PC-9 (cell line): ENCODE results near the gene ELL3. TPM values are rescaled to one million over a fixed set of nuclear protein-coding genes. Genes with fewer than 3 reads are reported as not detected.

Experiments used
- BruUV-seq: library from RNA; stranded (reverse); fragments of 400-500 nt; replicated peaks from 2 replicates; lab custom pipeline; 2021; lab: Mats Ljungman, UMichigan
- CTCF ChIA-PET: fragments of 300-600 bp; sonication (Branson Sonifier 250); formaldehyde crosslinking; loops from one replicate; lab custom pipeline; 2022; ENCODE audit warnings: antibody characterized with exemption; lab: Charles Lee
- POLR2A ChIA-PET: fragments of 300-600 bp; sonication (Branson Sonifier 250); formaldehyde crosslinking; loops from one replicate; lab custom pipeline; 2022; ENCODE audit warnings: antibody characterized with exemption; ENCODE audit not compliant: unreplicated experiment; lab: Charles Lee
- DNase-seq, 2 experiments: peaks; one replicate each; pipeline versions ENCODE4 v3.0.0 to v3.0.0-alpha.2; 2015 to 2022; ENCODE audit warnings: mixed read lengths in 1 of 2
- H2AFZ ChIP-seq: fragments of 200-600 bp; sonication (generic); 2 replicates; pipeline ENCODE4 v1.8.1; 2017; ENCODE audit warnings: antibody characterized with exemption
- H3F3A ChIP-seq: fragments of 200-600 bp; sonication (generic); 2 replicates; pipeline ENCODE4 v1.8.1; 2017; ENCODE audit warnings: antibody characterized with exemption, mild to moderate bottlenecking, low read depth; ENCODE audit not compliant: insufficient read depth
- H3K27ac ChIP-seq: fragments of 200-600 bp; sonication (generic); 2 replicates; pipeline ENCODE4 v1.6.1; 2016; ENCODE audit warnings: mixed run types
- H3K27me3 ChIP-seq: fragments of 200-600 bp; sonication (generic); 2 replicates; pipeline ENCODE4 v1.6.1; 2016; ENCODE audit warnings: low read depth, mixed run types; ENCODE audit not compliant: insufficient read depth
- H3K36me3 ChIP-seq: fragments of 200-600 bp; sonication (generic); 2 replicates; pipeline ENCODE4 v1.6.1; 2016; ENCODE audit warnings: low read depth, mixed run types
- H3K4me1 ChIP-seq: fragments of 200-600 bp; sonication (generic); replicated peaks from 2 replicates; pipeline ENCODE4 v1.6.1; 2016; ENCODE audit warnings: mixed run types; ENCODE audit not compliant: insufficient read depth
- H3K4me2 ChIP-seq: fragments of 200-600 bp; sonication (generic); 2 replicates; pipeline ENCODE4 v1.6.1; 2017; ENCODE audit warnings: mixed run types
- H3K4me3 ChIP-seq: fragments of 200-600 bp; sonication (generic); 2 replicates; pipeline ENCODE4 v1.6.1; 2016; ENCODE audit warnings: mixed run types
- H3K79me2 ChIP-seq: fragments of 200-600 bp; sonication (generic); 2 replicates; pipeline ENCODE4 v1.6.1; 2017; ENCODE audit warnings: low read depth, mixed run types
- H3K9me2 ChIP-seq: fragments of 200-600 bp; sonication (generic); 2 replicates; pipeline ENCODE4 v1.8.1; 2017; ENCODE audit warnings: mild to moderate bottlenecking; ENCODE audit not compliant: insufficient read depth
- H3K9me3 ChIP-seq: fragments of 200-600 bp; sonication (generic); 2 replicates; pipeline ENCODE4 v1.8.1; 2016; ENCODE audit warnings: low read depth; ENCODE audit not compliant: insufficient read depth
- H4K20me1 ChIP-seq: fragments of 200-600 bp; sonication (generic); 2 replicates; pipeline ENCODE4 v1.8.1; 2017; ENCODE audit not compliant: insufficient read depth
- CTCF ChIP-seq: fragments of 200-600 bp; sonication (generic); conservative IDR thresholded peaks from 2 replicates; pipeline ENCODE4 v1.6.1; 2017; ENCODE audit warnings: mixed run types, antibody characterized with exemption, mild to moderate bottlenecking, moderate library complexity
- EZH2 ChIP-seq: fragments of 200-600 bp; sonication (generic); IDR thresholded peaks from 2 replicates; pipeline ENCODE4 v1.8.0; 2017; ENCODE audit warnings: antibody characterized with exemption, low read depth
- intact Hi-C: fragments of 100-400 bp; cut with micrococcal nuclease; formaldehyde crosslinking; loops from one replicate; pipeline ENCODE4 v1.10.0; 2022; ENCODE audit not compliant: unreplicated experiment
- total RNA-seq: library from RNA; stranded (reverse); gene quantifications from 2 replicates; pipeline ENCODE4 v1.2.3, GENCODE V29; 2021

ELL3 gene
- total RNA-seq, 1 experiment from 2014 or later, result 6.1 TPM

- CTCF ChIA-PET, result no interaction called here
- intact Hi-C loops, result no loop called here
- Histone ChIP-seq H4K20me1 (no peaks in the 10 kb centered on the region), H3K9me2 (no peaks in the 10 kb centered on the region), H3K9me3 (no peaks in the 10 kb centered on the region), H2AFZ (no peak overlapping the region), H3K4me3 (no peak overlapping the region), H3K36me3 (peaks cover 13% of the 10 kb centered on the region), H3K4me2 (no peak overlapping the region), H3K79me2 (peaks cover 32% of the 10 kb centered on the region), H3K4me1 (peaks cover 13% of the 10 kb centered on the region), H3F3A (peaks cover 32% of the 10 kb centered on the region; the same call in 1 of the 2 replicates), H3K27me3 (no peaks in the 10 kb centered on the region), H3K27ac (no peak overlapping the region)
- no TSS peak for BruUV-seq
- POLR2A ChIA-PET, result no interaction called here
- no peak for DNase-seq
- TF ChIP-seq CTCF (no peak), EZH2 (no peak)
Observed at GRCh38 chr15:43795197-43795596, 18.4 kb upstream of the ELL3 start.

GRCh38 chr15:43794269-43795037 is 17.7 kb upstream of the ELL3 start:
- CTCF ChIA-PET, result interaction anchor here (0.7 kb wide), 1 partner anchor 369 kb away, joined by 9 read pairs; no protein-coding TSS in a partner anchor
- Histone ChIP-seq H3K4me2 (no peak overlapping the region), H4K20me1 (no peaks in the 10 kb centered on the region), H2AFZ (no peak overlapping the region), H3F3A (peaks cover 33% of the 10 kb centered on the region; the same call in 1 of the 2 replicates), H3K9me2 (no peaks in the 10 kb centered on the region), H3K27ac (no peak overlapping the region), H3K79me2 (peaks cover 32% of the 10 kb centered on the region), H3K9me3 (no peaks in the 10 kb centered on the region), H3K4me3 (no peak overlapping the region), H3K4me1 (peaks cover 13% of the 10 kb centered on the region; the same call in 1 of the 2 replicates), H3K27me3 (no peaks in the 10 kb centered on the region), H3K36me3 (peaks cover 13% of the 10 kb centered on the region)
- no TSS peak for BruUV-seq
- intact Hi-C loops, result no loop called here
- no peak for DNase-seq
- TF ChIP-seq CTCF, result no peak
- TF ChIP-seq EZH2, result no peak
- POLR2A ChIA-PET, result no interaction called here

- no peak for TF ChIP-seq EZH2
- no peak for TF ChIP-seq CTCF
- POLR2A ChIA-PET, result no interaction called here
- Histone ChIP-seq H3K79me2 (peaks cover 32% of the 10 kb centered on the region), H3K4me1 (peaks cover 12% of the 10 kb centered on the region; the same call in 1 of the 2 replicates), H3K9me3 (no peaks in the 10 kb centered on the region), H3K27ac (no peak overlapping the region), H4K20me1 (no peaks in the 10 kb centered on the region), H3K9me2 (no peaks in the 10 kb centered on the region), H2AFZ (no peak overlapping the region), H3K4me2 (peak overlapping the region; percentile 85), H3K36me3 (peaks cover 13% of the 10 kb centered on the region), H3K4me3 (peak overlapping the region; percentile 77; the same call in 1 of the 2 replicates), H3K27me3 (no peaks in the 10 kb centered on the region), H3F3A (peaks cover 34% of the 10 kb centered on the region; the same call in 1 of the 2 replicates)
- intact Hi-C loops, result no loop called here
- CTCF ChIA-PET, result interaction anchor here (0.8 kb wide), 1 partner anchor 23 kb away, joined by 3 read pairs; no protein-coding TSS in a partner anchor
- no TSS peak for BruUV-seq
- DNase-seq, result no peak
Observed at GRCh38 chr15:43793647-43794046, 16.9 kb upstream of the ELL3 start.
